Measurements from ENCODE around the gene ACOX3. TPM values are rescaled to one million over a fixed set of nuclear protein-coding genes. Genes with fewer than 3 reads are reported as not detected.

The ACOX3 gene
- total and polyA plus RNA-seq, 2 of the 8 experiments (the other 6 are each of a cell fraction or from before 2014, with no cell fraction given), result 2.5 to 9.9 TPM

GRCh38 chr4:8473198-8473919 lies 32.8 kb upstream of the ACOX3 start:
- H3K4me1 ChIP-seq (replicated peaks in 1 of 4; ENCODE audit: control insufficient read depth in 3 of 4, insufficient read depth in 4 of 4, low read length in 3 of 4), result peaks cover 0 to 5% (median 2%) of the 10 kb centered on the region in 4 experiments; a peak in 2 of 7 replicates
- no peaks in the 10 kb centered on the region for H3K23me2 ChIP-seq (ENCODE audit: low read depth, low read length)
- H3K27ac ChIP-seq (ENCODE audit: low read depth, low read length), result no peak overlapping the region
- H4K5ac ChIP-seq (ENCODE audit: insufficient read length, low read depth, low read length), result no peak overlapping the region
- H2BK15ac ChIP-seq (ENCODE audit: low read length), result no peak overlapping the region
- no peak overlapping the region for H2BK12ac ChIP-seq (ENCODE audit: low read depth, low read length)
- no peak overlapping the region for H3K9ac ChIP-seq (replicated peaks in 1 of 4; ENCODE audit: extremely low read depth in 1 of 4, low read depth in 3 of 4, low read length in 3 of 4)
- H3K23ac ChIP-seq (ENCODE audit: insufficient read length), result no peak overlapping the region
- no peaks in the 10 kb centered on the region for H3K79me1 ChIP-seq (ENCODE audit: low read depth, low read length)
- H3K79me2 ChIP-seq (ENCODE audit: control insufficient read depth in 1 of 2, insufficient read depth in 2 of 2, low read length in 2 of 2), result no peaks in the 10 kb centered on the region
- ChIA-PET POLR2A (ENCODE audit: partially characterized antibody) (interaction anchor here (1.0 to 1.7 kb wide), 3 partner anchors 8 to 95 kb away, joined by 3 to 4 read pairs (median 3); no protein-coding TSS in a partner anchor), CTCF (ENCODE audit: partially characterized antibody) (interaction anchor here (0.7 to 11.2 kb wide), 11 partner anchors 11 to 630 kb away, joined by 3 to 237 read pairs (median 3); partner anchors contain the start of gene CPZ)
- H2AK5ac ChIP-seq (ENCODE audit: low read depth, low read length), result no peak overlapping the region
- H3K36me3 ChIP-seq (ENCODE audit: control insufficient read depth in 2 of 4, insufficient read depth in 4 of 4, low read length in 3 of 4), result peaks cover 0 to 10% (median 6%) of the 10 kb centered on the region in 4 experiments; a peak in 4 of 8 replicates
- H3K18ac ChIP-seq (ENCODE audit: extremely low read depth, low read length), result no peak overlapping the region
- no peak overlapping the region for H2AFZ ChIP-seq (ENCODE audit: low read length)
- H4K91ac ChIP-seq (replicated peaks; ENCODE audit: insufficient read length, low read length), result no peak overlapping the region
- H3K14ac ChIP-seq (ENCODE audit: insufficient read length), result no peak overlapping the region
- DNase-seq (ENCODE audit: low read depth in 1 of 2, low spot score in 2 of 2) (no peak), FAIRE-seq (no peak)
- no peak overlapping the region for H2BK5ac ChIP-seq (ENCODE audit: low read depth, low read length)
- no peaks in the 10 kb centered on the region for H3K9me3 ChIP-seq (ENCODE audit: insufficient read depth in 2 of 2, low read depth in 1 of 2, low read length in 1 of 2)
- peaks cover 0 to 4% of the 10 kb centered on the region in 2 experiments for H4K20me1 ChIP-seq (replicated peaks in 1 of 2; ENCODE audit: control insufficient read depth in 1 of 2, insufficient read depth in 2 of 2, low read length in 2 of 2)
- H2BK20ac ChIP-seq (ENCODE audit: low read length), result no peak overlapping the region
- H2BK120ac ChIP-seq (replicated peaks; ENCODE audit: low read depth, low read length), result no peak overlapping the region
- 91% methylated on average over 20 of the region's 23 CpGs; no CpG with 5 or more reads in 1 of the 2 experiments for WGBS, 2 experiments (ENCODE audit: extremely low coverage in 1 of 2, insufficient coverage in 1 of 2, insufficient read length in 1 of 2, insufficient replicate concordance in 2 of 2, low coverage in 1 of 2, low lambda C conversion rate in 2 of 2, missing lambda C conversion rate in 1 of 2)
- H4K8ac ChIP-seq (ENCODE audit: extremely low read depth, insufficient read depth, low read length), result no peak overlapping the region
- no peak overlapping the region for H3K4me3 ChIP-seq (ENCODE audit: extremely low read depth in 1 of 4, insufficient read depth in 2 of 4, low read depth in 3 of 4, low read length in 4 of 4)
- H3K4me2 ChIP-seq (ENCODE audit: insufficient read depth in 1 of 2, low read depth in 2 of 2, low read length in 2 of 2), result no peak overlapping the region
- no peak overlapping the region for H3K4ac ChIP-seq (replicated peaks; ENCODE audit: insufficient read length, low read depth, low read length)
- H3K27me3 ChIP-seq (replicated peaks in 1 of 4; ENCODE audit: control insufficient read depth in 3 of 4, extremely low read depth in 1 of 4, insufficient read depth in 3 of 4, low read length in 3 of 4), result no peaks in the 10 kb centered on the region
- H3K56ac ChIP-seq (replicated peaks; ENCODE audit: insufficient read length, low read depth, low read length), result no peak overlapping the region
- TF ChIP-seq HDAC6 (IDR thresholded peaks at IDR 0.05; ENCODE audit: low read depth, low read length) (no peak), CHD1 (IDR thresholded peaks at IDR 0.05; ENCODE audit: low read depth, low read length) (no peak), BACH1 (IDR thresholded peaks at IDR 0.05; ENCODE audit: low read length) (no peak), RBBP5 (IDR thresholded peaks at IDR 0.05; ENCODE audit: borderline replicate concordance, low read depth, low read length) (no peak), SIN3A (conservative IDR thresholded peaks at IDR 0.05 in 1 of 2, IDR thresholded peaks at IDR 0.05 in 1 of 2; ENCODE audit: low read depth in 1 of 2, low read length in 2 of 2) (no peak), TAF7 (optimal IDR thresholded peaks at IDR 0.05; ENCODE audit: borderline replicate concordance, low read depth, low read length) (no peak), EGR1 (IDR thresholded peaks at IDR 0.05; ENCODE audit: borderline replicate concordance, low read depth, low read length) (no peak), SIX5 (IDR thresholded peaks at IDR 0.05; ENCODE audit: low read depth, low read length) (no peak), ATF2 (IDR thresholded peaks at IDR 0.05; ENCODE audit: low read length) (no peak), POLR2AphosphoS5 (IDR thresholded peaks at IDR 0.05; ENCODE audit: low read depth, low read length) (no peak), EP300 (IDR thresholded peaks at IDR 0.05; ENCODE audit: borderline replicate concordance in 1 of 2, low read depth in 2 of 2, low read length in 2 of 2) (no peak)
